H9 (cell line): Measurements from ENCODE around the gene TAS2R14. TPM values are rescaled to one million over a fixed set of nuclear protein-coding genes. Genes with fewer than 3 reads are reported as not detected.

Experiments used
- DNase-seq: peaks from one replicate; pipeline ENCODE4 v3.0.0-alpha.2; 2017
- H2AFZ ChIP-seq: one replicate; pipeline ENCODE4 v1.6.1; 2013; ENCODE audit warnings: mild to moderate bottlenecking, low read length, control low read depth, moderate library complexity
- H2AK5ac ChIP-seq: 2 replicates; pipeline ENCODE4 v1.6.1; 2013; ENCODE audit warnings: low read length, control low read depth, mixed read lengths; ENCODE audit not compliant: insufficient read length
- H2BK120ac ChIP-seq: one replicate; pipeline ENCODE4 v1.6.1; 2013; ENCODE audit warnings: low read depth, mild to moderate bottlenecking, low read length, control low read depth, inconsistent platforms; ENCODE audit not compliant: poor library complexity, severe bottlenecking
- H2BK12ac ChIP-seq: 2 replicates; pipeline ENCODE4 v1.6.1; 2013; ENCODE audit warnings: low read length, control low read depth, mixed read lengths, low read depth; ENCODE audit not compliant: insufficient read length
- H2BK15ac ChIP-seq: 2 replicates; pipeline ENCODE4 v1.6.1; 2013; ENCODE audit warnings: low read depth, low read length, control low read depth
- H2BK20ac ChIP-seq: one replicate; pipeline ENCODE4 v1.6.1; 2013; ENCODE audit warnings: low read depth, mild to moderate bottlenecking, low read length, control low read depth, inconsistent platforms; ENCODE audit not compliant: poor library complexity, severe bottlenecking
- H2BK5ac ChIP-seq: 2 replicates; pipeline ENCODE4 v1.6.1; 2013; ENCODE audit warnings: low read length, control low read depth, mixed read lengths; ENCODE audit not compliant: insufficient read length
- H3K14ac ChIP-seq: 2 replicates; pipeline ENCODE4 v1.6.1; 2013; ENCODE audit warnings: low read length, control low read depth; ENCODE audit not compliant: insufficient read depth
- H3K18ac ChIP-seq: 2 replicates; pipeline ENCODE4 v1.6.1; 2013; ENCODE audit warnings: low read depth, mild to moderate bottlenecking, mixed read lengths, low read length, control low read depth; ENCODE audit not compliant: insufficient read length
- H3K23ac ChIP-seq: 2 replicates; pipeline ENCODE4 v1.6.1; 2013; ENCODE audit warnings: low read length, control low read depth, mixed read lengths, low read depth; ENCODE audit not compliant: insufficient read length
- H3K23me2 ChIP-seq: 2 replicates; pipeline ENCODE4 v1.6.1; 2013; ENCODE audit warnings: low read depth, mild to moderate bottlenecking, mixed read lengths, low read length, control low read depth; ENCODE audit not compliant: insufficient read length, poor library complexity, severe bottlenecking
- H3K27ac ChIP-seq: 2 replicates; pipeline ENCODE4 v1.5.1; 2013; ENCODE audit warnings: low read length, control low read depth, mixed read lengths, low read depth; ENCODE audit not compliant: insufficient read length
- H3K27me3 ChIP-seq: 2 replicates; pipeline ENCODE4 v1.6.1; 2013; ENCODE audit warnings: low read length, control low read depth, inconsistent platforms; ENCODE audit not compliant: insufficient read depth
- H3K4ac ChIP-seq: 2 replicates; pipeline ENCODE4 v1.6.1; 2013; ENCODE audit warnings: low read depth, mild to moderate bottlenecking, control low read depth, inconsistent platforms, low read length, moderate library complexity
- H3K4me1 ChIP-seq: 2 replicates; pipeline ENCODE4 v1.6.1; 2013; ENCODE audit warnings: low read length, control low read depth, inconsistent platforms; ENCODE audit not compliant: insufficient read depth
- H3K4me2 ChIP-seq: 2 replicates; pipeline ENCODE4 v1.6.1; 2013; ENCODE audit warnings: low read length, control low read depth, mixed read lengths; ENCODE audit not compliant: insufficient read length, insufficient read depth
- H3K56ac ChIP-seq: 2 replicates; pipeline ENCODE4 v1.6.1; 2013; ENCODE audit warnings: low read depth, mild to moderate bottlenecking, mixed read lengths, low read length, control low read depth; ENCODE audit not compliant: insufficient read length
- H3K79me1 ChIP-seq: 2 replicates; pipeline ENCODE4 v1.6.1; 2013; ENCODE audit warnings: low read depth, mild to moderate bottlenecking, moderate library complexity, low read length, control low read depth, inconsistent platforms; ENCODE audit not compliant: insufficient read depth, poor library complexity, severe bottlenecking
- H3K79me2 ChIP-seq: 2 replicates; pipeline ENCODE4 v1.6.1; 2013; ENCODE audit warnings: low read length, control low read depth, inconsistent platforms; ENCODE audit not compliant: insufficient read depth
- H3K9ac ChIP-seq: 2 replicates; pipeline ENCODE4 v1.6.1; 2013; ENCODE audit warnings: low read length, control low read depth, mixed read lengths; ENCODE audit not compliant: insufficient read length; ENCODE audit errors: extremely low read depth
- H3K9me3 ChIP-seq: one replicate; pipeline ENCODE4 v1.6.1; 2013; ENCODE audit warnings: low read depth, low read length, inconsistent platforms; ENCODE audit not compliant: control insufficient read depth
- H3T11ph ChIP-seq: one replicate; pipeline ENCODE4 v1.6.1; 2013; ENCODE audit warnings: mild to moderate bottlenecking, low read length, control low read depth, inconsistent platforms
- H4K20me1 ChIP-seq: one replicate; pipeline ENCODE4 v1.6.1; 2013; ENCODE audit not compliant: control insufficient read depth, insufficient read length, insufficient read depth
- H4K5ac ChIP-seq: 2 replicates; pipeline ENCODE4 v1.6.1; 2013; ENCODE audit warnings: low read depth, mild to moderate bottlenecking, mixed read lengths, low read length, control low read depth; ENCODE audit not compliant: insufficient read length
- H4K8ac ChIP-seq: replicated peaks from 2 replicates; pipeline ENCODE4 v1.6.1; 2013; ENCODE audit warnings: low read length, control low read depth, mixed read lengths, low read depth; ENCODE audit not compliant: insufficient read length
- H4K91ac ChIP-seq: 2 replicates; pipeline ENCODE4 v1.6.1; 2013; ENCODE audit warnings: low read depth, mild to moderate bottlenecking, moderate library complexity, mixed read lengths, low read length, control low read depth; ENCODE audit not compliant: insufficient read length
- H3K27ac Mint-ChIP-seq, 3 experiments: 2 replicates in 2 of 3; 3 replicates in 1 of 3; pipeline ENCODE4 v1.8.0; 2020 to 2021; ENCODE audit warnings: mixed read lengths in 3 of 3, mild to moderate bottlenecking in 1 of 3, moderate library complexity in 1 of 3
- H3K27me3 Mint-ChIP-seq: 2 replicates; pipeline ENCODE4 v1.8.0; 2021; ENCODE audit warnings: low read depth, mild to moderate bottlenecking, moderate library complexity, mixed read lengths
- H3K36me3 Mint-ChIP-seq, 3 experiments: 2 replicates in 2 of 3; 3 replicates in 1 of 3; pipeline ENCODE4 v1.8.0; 2020 to 2021; ENCODE audit warnings: low read depth in 3 of 3, mixed read lengths in 3 of 3; ENCODE audit not compliant: insufficient read depth in 1 of 3
- H3K4me1 Mint-ChIP-seq, 2 experiments: 2 replicates each; pipeline ENCODE4 v1.8.0; 2020; ENCODE audit warnings: mixed read lengths in 2 of 2
- H3K4me3 Mint-ChIP-seq, 2 experiments: 2 replicates in 1 of 2; 3 replicates in 1 of 2; pipeline ENCODE4 v1.8.0; 2020 to 2021; ENCODE audit warnings: mild to moderate bottlenecking in 2 of 2, mixed read lengths in 2 of 2, moderate library complexity in 1 of 2
- H3K9me3 Mint-ChIP-seq, 2 experiments: 2 replicates in 1 of 2; 3 replicates in 1 of 2; pipeline ENCODE4 v1.8.0; 2020; ENCODE audit warnings: mild to moderate bottlenecking in 2 of 2, mixed read lengths in 2 of 2, moderate library complexity in 1 of 2
- CTCF ChIP-seq: fragments of 200-600 bp; sonication (generic); conservative IDR thresholded peaks from 3 replicates; pipeline ENCODE4 v1.8.0; 2021; ENCODE audit warnings: antibody characterized with exemption, mild to moderate bottlenecking
- total RNA-seq: library from RNA; stranded (reverse); gene quantifications from 2 replicates; pipeline ENCODE4 v1.2.1, GENCODE V29; 2021

Gene TAS2R14
- total RNA-seq, 1 experiment from 2014 or later = 2.1 TPM

GRCh38 chr12:10956085-10956484 lies 17.0 kb upstream of the TAS2R14 start:
- Histone ChIP-seq H3K23ac (no peak overlapping the region), H3K27me3 (no peaks in the 10 kb centered on the region), H2AK5ac (no peak overlapping the region), H3K14ac (no peak overlapping the region), H3K18ac (no peak overlapping the region), H2AFZ (no peak overlapping the region), H2BK5ac (no peak overlapping the region), H3K4ac (no peak overlapping the region), H3K4me1 (no peaks in the 10 kb centered on the region), H3K4me2 (no peak overlapping the region), H3K23me2 (no peaks in the 10 kb centered on the region), H3K56ac (no peak overlapping the region), H2BK120ac (no peak overlapping the region), H3K27ac (no peak overlapping the region), H2BK12ac (no peak overlapping the region), H4K20me1 (no peaks in the 10 kb centered on the region), H3K9me3 (no peaks in the 10 kb centered on the region), H4K8ac (no peak overlapping the region), H2BK15ac (no peak overlapping the region), H3K79me2 (no peaks in the 10 kb centered on the region; the same call in 1 of the 2 replicates), H4K91ac (no peak overlapping the region), H4K5ac (no peak overlapping the region), H2BK20ac (no peak overlapping the region), H3K9ac (no peak overlapping the region), H3K79me1 (no peaks in the 10 kb centered on the region), H3T11ph (no peak overlapping the region)
- no peak overlapping the region for H3K4me3 Mint-ChIP-seq
- no peaks in the 10 kb centered on the region for H3K27me3 Mint-ChIP-seq
- H3K36me3 Mint-ChIP-seq = peaks cover 13 to 23% (median 22%) of the 10 kb centered on the region in 3 experiments
- H3K9me3 Mint-ChIP-seq = peaks cover 16 to 19% of the 10 kb centered on the region in 2 experiments
- no peak for TF ChIP-seq CTCF
- no peak overlapping the region for H3K27ac Mint-ChIP-seq
- no peak for DNase-seq
- H3K4me1 Mint-ChIP-seq = no peaks in the 10 kb centered on the region
